Posterior vena cava (tissue), 2 donors: Measurements from ENCODE around the gene KDSR. TPM values are rescaled to one million over a fixed set of nuclear protein-coding genes. Genes with fewer than 3 reads are reported as not detected.

Experiments
- DNase-seq: peaks from one replicate; pipeline ENCODE4 v3.0.0-alpha.2; 2020; ENCODE audit warnings: low spot score
- intact Hi-C, 2 donors: fragments of 100-400 bp; cut with DNase I; formaldehyde crosslinking; loops; one replicate each; pipeline versions ENCODE4 v1.14.1 to v1.14.2; 2022 to 2023
- total RNA-seq, 2 donors: library from RNA; stranded (reverse); fragmentation: NEBNext Ultra II Directional; extraction: Animal tissue kit (Norgen Biotek cat#: 25700); gene quantifications; one replicate each; pipeline ENCODE4 v1.2.1, GENCODE V29; 2021
- donor health status: DM: yes; HTN: yes; CAD: no.
- donor health status: DM: yes; HTN: yes; CAD: no.

KDSR gene
- total RNA-seq, 2 donors from 2014 or later, result 54.2 to 78.7 TPM

DNA sequence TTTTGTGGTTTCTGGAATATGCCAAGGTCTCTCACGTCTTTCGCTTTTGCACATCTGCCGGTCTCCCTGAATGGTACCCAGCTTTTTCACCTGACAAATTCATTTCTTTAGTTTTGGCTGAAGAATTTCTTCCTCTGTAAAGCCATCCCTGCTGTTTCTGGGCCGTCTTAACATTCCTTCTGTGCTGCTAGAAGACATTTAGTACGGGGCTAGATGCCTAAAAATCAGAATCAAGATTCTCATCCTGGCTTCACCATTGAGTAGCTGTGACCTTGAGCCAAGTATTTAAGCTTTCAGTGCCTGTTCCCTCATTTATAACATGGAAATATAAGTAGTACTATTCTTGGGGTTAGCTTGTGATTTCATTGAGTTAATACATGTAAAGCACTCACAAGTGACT lies 41.0 kb downstream of the KDSR start:
- intact Hi-C loops, result no loop called here
- no peak for DNase-seq

DNA sequence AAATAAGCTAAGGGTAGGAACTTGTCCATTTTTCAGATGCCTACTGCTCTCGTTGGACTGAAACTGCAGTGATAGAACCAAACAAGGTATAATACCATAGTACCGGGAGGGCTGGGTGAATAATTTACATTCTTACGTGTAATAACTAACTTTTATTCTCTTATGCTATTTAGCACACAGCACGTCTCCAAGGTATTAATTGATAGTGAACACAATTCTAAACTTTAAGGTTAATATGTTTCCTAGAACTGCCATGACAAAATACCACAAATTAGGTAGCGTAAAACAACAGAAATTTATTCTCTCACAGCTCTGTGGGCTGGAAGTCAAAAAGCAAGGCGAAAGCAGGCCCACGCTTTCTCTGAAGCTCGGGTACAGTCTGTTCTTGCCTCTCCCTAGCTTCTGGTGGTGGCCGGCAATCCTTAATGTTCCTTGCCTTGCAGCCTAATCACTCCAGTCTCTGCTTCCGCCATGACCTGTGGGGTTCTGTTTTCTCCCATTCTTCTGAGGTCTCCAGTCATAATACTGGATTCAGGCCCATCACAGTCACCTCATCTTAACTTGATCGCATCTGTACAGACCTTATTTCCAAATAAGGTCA lies 41.8 kb downstream of the KDSR start:
- no peak for DNase-seq
- intact Hi-C loops, result no loop called here

DNA sequence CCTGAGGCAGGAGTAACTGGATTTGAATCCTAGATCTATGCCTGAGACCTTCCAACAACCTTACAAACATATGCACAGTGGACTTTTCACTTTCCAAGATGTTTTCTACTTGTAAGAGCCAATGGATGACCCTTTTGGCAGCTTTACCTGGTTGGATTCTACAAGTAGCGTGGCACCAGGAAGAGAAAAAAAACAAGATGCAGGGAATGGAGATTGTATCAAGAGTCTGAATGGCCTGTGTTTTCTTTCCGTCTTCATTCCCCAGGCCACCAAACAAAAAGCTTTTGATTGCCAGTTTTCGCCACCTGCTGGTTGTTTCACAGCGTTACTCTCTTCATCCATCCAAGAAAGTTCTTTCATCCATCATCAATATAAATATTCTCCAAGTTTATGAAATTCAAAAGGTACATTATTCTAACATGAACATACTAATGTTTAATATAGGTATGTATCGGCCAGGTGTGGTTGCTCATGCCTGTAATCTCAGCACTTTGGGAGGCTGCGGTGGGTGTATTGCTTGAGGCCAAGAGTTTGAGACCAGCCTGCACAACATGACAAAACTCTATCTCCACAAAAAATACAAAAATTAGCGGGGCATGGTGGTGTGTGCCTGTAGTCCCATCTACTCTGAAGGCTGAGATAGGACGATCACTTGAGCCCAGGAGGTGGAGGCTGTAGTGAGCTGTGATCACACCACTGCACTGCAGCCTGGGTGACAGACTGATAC lies 43.9 kb downstream of the KDSR start:
- intact Hi-C loops, result loop anchor here (2.0 to 5.0 kb wide), 3 partner anchors 191 to 306 kb away; no protein-coding TSS in a partner anchor
- no peak for DNase-seq

DNA sequence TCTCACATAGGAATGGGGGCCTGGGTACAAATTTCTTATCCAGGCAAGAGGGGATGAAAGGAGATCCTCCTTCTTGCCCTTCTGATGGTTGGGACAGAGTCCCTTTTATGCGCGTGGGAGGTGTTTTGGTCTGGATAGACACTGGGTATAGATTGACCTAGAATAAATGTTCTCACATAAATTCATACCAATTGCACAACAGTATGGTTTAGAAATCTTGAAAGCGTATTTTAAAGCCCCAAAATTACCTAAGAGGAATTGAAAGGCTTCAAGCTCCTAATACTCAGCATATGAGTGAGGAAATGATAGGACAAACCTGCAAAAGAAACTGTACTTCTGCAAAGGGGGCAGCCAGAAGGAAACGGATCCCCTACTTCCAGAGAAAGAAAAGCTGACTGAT lies 44.8 kb downstream of the KDSR start:
- intact Hi-C loops, result loop anchor here (2.0 to 5.0 kb wide), 3 partner anchors 190 to 305 kb away; no protein-coding TSS in a partner anchor

DNA sequence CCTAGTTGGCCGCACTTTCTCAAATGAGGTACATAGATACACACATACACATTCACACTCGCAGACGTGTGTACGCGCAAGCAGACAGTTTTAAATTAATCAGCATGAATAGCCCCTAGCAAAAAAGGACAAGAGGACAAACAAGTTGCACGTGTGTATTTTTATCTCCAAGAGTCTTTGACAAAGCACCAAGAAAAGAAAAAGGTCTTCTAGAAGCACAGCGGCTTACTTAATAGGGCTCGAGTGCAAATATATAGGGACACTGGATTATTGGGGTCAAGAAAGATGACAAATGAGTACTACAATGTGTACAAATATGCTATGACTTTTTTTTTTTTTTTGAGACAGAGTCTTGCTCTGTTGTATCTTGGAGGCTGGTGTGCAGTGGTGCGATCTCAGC lies 45.7 kb downstream of the KDSR start:
- intact Hi-C loops, result loop anchor here (5.0 kb wide), 2 partner anchors 189 to 304 kb away; no protein-coding TSS in a partner anchor
- no peak for DNase-seq

More for the DNA sequence above, 44.8 kb downstream of the KDSR start:
- no peak for DNase-seq

DNA sequence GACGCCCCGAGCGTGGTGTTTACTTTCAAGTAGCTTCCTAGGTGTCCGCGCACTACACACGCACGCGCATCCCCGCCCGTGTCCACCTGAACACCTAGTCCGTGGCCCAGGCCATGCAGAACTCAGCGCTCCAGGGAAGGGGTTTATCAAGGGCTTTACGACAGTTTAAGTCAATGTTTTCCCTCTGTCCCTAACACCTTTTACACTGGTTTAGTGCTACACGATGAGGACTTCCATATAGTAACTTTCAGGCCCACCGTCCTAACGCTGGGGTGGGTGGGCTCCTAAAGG lies 46.1 kb downstream of the KDSR start:
- no peak for DNase-seq
- intact Hi-C loops, result loop anchor here (5.0 kb wide), 2 partner anchors 189 to 304 kb away; no protein-coding TSS in a partner anchor

DNA sequence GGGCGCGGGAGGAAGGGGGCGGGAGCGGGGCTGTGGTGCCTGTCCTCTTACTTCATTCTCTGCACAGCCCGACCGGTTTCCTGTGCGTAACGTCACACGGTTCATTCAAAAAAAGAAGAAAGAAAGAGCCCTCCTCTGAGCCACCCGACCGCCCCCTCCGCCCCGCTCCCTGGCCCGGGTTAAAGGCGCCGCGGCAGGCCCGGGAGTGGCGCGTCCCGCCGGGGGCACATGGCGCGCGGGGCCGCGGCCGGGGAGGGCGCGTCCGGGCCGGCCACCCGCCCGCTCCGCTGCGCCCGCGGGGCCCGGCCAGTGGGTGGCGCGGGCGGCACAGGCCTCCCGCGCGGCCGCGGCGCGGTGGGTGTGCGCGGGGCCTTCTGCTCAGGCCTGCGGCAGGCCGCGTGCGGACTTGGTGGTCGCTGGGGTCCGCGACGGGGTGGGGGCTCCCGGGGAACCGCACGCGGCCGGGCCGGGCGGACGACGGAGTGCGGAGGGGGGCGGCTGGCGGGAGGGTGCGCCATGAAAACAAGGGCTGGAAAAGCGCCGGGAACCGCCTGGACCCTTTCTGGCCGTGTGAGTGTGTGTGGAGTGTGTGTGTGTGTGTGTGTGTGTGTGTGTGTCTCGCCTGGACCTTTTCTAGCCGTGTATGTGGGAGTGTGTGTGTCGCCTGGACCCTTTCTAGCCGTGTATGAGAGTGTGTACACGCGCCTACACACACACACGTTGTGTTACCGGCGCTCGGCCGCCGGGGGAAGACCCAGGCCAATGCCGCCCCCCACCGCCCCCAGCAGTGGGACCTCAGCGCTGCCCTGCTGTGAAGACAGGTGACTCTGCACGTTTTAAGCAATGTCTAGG lies 46.7 kb downstream of the KDSR start:
- DNase-seq, result peak; percentile 94
- intact Hi-C loops, result loop anchor here (5.0 kb wide), 2 partner anchors 188 to 303 kb away; no protein-coding TSS in a partner anchor

DNA sequence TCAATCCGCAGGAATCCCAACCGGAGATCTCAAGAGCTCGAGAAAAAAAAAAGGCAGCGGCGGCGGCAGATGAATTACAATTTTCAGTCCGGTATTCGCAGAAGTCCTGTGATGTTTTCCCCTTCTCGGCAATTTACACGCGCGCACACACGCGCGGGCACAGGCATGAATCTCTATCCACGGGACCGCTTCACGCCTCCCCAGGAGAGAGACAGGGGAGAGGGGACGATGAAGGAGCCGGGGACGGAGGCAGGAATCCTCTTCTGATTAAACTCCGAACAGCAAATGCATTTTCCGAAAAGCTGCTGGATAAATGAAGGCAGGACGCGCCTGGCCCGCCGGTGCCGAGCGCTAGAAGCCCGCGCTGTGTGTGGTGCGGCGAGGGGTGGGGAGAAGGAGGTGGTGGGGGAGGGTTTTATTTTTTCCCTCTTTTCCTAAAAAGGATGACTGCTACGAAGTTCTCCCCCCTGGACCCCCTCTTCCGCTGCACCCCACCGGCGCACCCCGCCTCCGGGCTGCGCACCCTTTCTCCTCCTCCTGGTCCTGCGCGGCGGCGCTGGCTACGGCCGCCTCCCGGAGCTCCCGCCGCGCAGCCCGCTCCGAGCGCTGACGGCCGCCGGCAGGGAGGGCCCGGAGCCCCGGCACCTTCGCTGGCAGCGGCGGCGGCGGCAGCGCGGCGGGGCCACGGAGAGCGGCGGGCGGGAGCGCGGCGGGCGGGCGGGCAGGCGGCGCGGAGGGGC lies 47.5 kb downstream of the KDSR start, which contains the start of gene BCL2:
BCL2 (minus strand) TSS at position 387 of the 740 bp plus-strand sequence.
- DNase-seq, result peak; percentile 86

DNA sequence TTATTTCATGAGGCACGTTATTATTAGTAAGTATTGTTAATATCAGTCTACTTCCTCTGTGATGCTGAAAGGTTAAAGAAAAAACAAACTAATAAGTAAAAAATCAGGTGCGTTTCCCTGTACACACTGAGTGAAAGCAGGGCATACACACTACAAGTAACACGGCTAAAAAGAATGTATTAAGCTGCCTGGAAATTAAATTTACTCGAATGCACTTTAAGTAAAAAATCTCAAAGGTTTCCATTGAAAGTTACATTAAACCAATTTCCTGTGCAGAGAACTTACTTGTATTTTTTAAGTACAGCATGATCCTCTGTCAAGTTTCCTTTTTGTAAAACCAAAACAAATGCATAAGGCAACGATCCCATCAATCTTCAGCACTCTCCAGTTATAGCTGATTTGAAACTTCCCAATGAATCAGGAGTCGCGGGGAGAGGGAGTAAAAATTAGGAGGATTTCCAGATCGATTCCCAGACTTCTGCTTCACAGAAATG lies 48.1 kb downstream of the KDSR start:
- intact Hi-C loops, result loop anchor here in 1 of 2 donors (10.0 kb wide), 1 partner anchor 54 kb away; no protein-coding TSS in a partner anchor
- no peak for DNase-seq

More for the DNA sequence above, 47.5 kb downstream of the KDSR start, which contains the start of gene BCL2:
- intact Hi-C loops, result loop anchor here (5.0 to 10.0 kb wide), 3 partner anchors 55 to 302 kb away; no protein-coding TSS in a partner anchor

DNA sequence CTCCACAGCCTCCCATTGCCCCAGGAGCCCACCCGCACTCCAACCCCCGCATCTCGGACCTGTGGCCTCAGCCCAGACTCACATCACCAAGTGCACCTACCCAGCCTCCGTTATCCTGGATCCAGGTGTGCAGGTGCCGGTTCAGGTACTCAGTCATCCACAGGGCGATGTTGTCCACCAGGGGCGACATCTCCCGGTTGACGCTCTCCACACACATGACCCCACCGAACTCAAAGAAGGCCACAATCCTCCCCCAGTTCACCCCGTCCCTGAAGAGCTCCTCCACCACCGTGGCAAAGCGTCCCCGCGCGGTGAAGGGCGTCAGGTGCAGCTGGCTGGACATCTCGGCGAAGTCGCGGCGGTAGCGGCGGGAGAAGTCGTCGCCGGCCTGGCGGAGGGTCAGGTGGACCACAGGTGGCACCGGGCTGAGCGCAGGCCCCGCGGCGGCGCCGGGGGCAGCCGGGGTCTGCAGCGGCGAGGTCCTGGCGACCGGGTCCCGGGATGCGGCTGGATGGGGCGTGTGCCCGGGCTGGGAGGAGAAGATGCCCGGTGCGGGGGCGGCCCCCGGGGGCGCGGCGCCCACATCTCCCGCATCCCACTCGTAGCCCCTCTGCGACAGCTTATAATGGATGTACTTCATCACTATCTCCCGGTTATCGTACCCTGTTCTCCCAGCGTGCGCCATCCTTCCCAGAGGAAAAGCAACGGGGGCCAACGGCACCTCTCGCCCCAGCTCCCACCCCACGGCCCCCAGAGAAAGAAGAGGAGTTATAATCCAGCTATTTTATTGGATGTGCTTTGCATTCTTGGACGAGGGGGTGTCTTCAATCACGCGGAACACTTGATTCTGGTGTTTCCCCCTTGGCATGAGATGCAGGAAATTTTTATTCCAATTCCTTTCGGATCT lies 48.8 kb downstream of the KDSR start:
- intact Hi-C loops, result loop anchor here in 1 of 2 donors (10.0 kb wide), 1 partner anchor 53 kb away; no protein-coding TSS in a partner anchor
- DNase-seq, result peak; percentile 91

DNA sequence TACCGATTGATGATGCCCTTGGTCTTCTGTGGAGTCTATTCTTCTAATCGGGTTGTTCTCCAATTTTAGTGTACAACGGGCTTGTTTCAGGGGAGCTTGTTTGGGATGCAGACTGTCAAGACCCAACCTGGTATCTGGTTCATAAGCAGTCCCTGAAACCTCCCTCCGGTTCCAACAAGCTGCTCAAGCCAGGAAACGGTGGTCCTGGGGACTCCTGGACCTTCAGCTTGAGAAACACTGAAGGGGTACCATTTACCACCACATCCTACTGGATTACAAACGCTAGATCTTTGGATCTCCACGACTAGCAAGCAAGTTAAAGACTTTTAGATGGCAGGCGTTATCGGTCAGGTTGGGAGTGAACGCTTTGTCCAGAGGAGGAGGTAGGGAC lies 49.5 kb downstream of the KDSR start:
- intact Hi-C loops, result loop anchor here in 1 of 2 donors (10.0 kb wide), 1 partner anchor 53 kb away; no protein-coding TSS in a partner anchor
- DNase-seq, result no peak

DNA sequence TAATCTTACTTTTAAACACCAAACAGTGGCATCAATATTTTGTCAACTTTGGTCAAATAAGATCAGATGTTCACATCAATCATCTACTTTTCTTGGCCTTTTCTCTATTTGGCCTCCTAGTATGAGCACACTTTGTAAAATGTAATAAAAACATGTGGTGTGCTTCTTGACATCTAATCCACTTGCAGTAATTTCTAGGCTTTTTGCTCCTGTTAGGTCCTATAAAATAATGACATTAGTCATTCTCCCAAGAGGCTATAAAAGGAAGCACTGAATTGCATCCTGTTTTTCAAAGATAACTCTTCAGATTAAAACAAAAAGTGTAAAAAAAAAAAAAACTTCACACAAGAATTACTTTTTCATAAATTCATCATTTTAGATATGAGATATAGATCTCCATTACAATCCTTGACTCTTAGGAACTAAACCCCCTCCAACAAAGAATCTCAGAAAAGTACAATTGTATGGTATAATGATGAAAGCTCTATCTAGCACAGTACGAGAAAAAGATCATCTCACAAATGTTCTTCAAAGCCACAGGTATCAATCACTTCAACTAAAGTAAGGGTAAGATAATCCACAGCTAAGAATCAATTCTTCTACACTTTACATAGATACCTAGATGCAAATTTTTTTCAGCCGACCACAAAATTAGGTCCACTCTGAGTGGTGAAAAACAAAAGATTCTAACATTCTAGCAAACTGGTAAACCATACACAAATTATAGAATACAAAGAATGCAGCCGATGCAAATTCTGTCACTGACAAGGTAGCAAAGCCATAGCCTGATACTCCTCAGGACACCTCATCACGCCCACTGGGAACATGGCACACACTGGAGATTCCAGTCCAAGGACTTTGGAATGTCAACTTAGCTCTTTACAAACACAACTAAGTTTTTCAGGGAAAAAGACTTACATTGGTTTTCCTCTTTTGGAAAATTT lies 50.1 kb downstream of the KDSR start:
- intact Hi-C loops, result loop anchor here in 1 of 2 donors (10.0 kb wide), 1 partner anchor 52 kb away; no protein-coding TSS in a partner anchor
- no peak for DNase-seq

DNA sequence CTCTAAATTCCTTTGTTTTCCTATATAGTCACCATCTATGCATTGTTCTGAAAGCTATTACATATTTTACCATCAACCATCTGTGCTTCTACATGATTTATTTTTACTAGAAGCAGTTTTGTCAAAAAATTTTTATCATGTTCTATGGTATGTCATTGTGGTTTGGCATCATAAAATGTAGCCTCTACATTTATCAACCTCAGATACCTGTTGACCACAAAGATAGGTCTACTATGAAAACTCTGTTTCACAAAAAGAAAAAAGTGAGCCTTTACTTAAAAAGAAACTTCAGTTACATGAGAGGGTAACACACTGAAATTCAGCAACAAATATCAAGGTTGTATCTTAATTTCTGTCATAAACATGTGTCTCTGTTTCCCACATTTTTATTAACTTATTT lies 51.1 kb downstream of the KDSR start:
- intact Hi-C loops, result loop anchor here in 1 of 2 donors (10.0 kb wide), 1 partner anchor 51 kb away; no protein-coding TSS in a partner anchor
- DNase-seq, result no peak

DNA sequence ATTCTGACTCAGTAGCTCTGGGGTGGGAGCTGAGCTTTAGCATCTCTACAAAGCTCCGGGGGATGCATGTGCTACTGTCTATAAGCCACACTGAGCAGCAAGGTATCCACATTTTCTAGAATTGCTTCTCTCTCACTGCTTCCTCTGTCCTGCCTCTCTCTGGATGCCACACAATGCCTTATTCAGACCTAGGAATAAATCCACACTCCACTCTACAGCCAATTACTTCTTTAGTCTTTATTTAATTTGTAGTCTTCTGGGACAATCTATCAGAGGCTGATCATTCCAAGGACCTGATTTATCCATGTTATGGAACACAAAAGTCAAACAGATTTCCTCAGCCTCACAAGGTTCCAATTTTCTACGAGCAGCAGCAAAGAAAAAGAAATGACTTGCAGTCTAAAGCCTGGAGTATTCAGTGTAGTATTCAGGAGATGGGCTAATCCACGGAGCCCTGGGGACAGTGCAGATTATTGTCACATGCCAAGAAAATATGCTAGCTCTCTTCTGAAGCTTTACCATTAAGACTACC lies 51.8 kb downstream of the KDSR start:
- intact Hi-C loops, result loop anchor here in 1 of 2 donors (10.0 kb wide), 1 partner anchor 50 kb away; no protein-coding TSS in a partner anchor
- no peak for DNase-seq

DNA sequence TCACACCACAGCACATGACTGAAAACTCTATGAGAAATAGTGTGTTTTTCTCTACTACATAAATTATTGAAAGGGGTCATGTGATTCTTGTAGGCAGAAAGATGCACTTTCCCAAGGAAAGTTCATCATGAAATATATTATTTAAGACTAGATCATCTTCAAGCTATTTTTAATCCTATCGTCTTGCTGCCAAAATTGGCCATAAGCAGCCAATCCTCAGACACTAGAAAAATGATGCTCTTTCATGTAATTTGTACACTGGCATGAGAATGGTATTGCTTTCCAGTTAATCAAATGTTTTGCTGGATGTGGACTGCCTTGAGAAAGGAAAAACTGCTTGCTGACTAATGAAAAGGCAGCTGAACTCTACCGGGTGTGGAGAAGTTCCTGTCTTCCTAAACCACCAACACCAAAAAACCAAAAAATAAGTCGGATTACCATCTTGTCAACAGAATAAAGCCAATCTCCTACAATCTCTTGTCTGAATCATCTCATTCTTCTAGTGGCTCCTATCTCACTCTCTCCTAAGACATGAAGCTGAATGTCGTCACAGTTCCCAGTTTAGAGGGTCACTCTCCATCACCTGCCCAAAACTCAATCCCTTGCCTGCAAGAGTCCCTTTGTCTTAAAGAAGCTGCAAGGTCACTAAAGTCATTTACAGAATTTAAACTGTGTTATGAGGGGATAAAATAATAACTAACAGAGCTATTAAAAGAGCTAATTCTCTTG lies 52.8 kb downstream of the KDSR start:
- intact Hi-C loops, result loop anchor here in 1 of 2 donors (10.0 kb wide), 1 partner anchor 49 kb away; no protein-coding TSS in a partner anchor
- DNase-seq, result no peak
